Measurements from ENCODE around the gene ENOX1. TPM values are rescaled to one million over a fixed set of nuclear protein-coding genes. Genes with fewer than 3 reads are reported as not detected.

The ENOX1 gene
- polyA plus RNA-seq, 1 donor (not counting 4 experiments of a cell fraction or from before 2014, with no cell fraction given), result 1.1 TPM

DNA sequence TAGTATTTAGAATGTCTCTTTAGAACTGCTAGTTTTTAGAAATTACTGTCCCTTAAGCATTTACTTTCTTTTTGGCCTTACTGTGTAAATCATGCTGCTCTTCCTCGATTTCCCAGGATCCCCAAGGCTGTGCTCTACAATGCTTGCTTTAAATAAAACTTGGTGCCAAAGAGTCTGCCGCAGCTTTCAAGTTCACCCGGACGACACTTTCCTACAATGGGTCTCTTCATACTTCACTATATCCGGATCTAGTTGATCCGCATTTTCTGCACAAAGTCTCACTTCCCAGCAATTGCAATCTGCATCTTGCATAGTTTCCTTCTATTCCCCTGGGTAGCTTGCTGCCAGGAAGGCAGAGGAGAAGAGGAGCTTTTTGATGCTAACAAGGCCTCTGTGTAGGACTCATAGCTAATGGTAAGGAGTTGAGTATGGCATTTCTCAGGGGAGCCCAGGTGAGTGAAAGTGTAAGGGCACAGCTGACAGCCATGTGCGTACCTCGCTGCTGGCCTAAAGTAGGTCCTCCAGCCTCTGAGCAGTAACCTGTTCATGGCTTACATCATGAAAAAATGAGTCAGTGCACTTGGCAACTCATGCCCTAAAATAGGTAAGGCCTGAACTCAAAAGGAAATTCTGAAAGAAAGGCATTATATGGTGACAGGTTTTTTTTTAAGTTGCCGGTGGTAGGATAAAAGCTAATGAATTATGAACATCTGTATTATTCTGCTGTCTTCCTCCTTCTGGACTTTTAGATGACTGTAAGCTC, 101.6 kb downstream of the ENOX1 start:
- FAIRE-seq (no peak), DNase-seq (ENCODE audit: low read depth, low spot score) (no peak)
- Histone ChIP-seq H3K4me2 (ENCODE audit: control insufficient read depth, extremely low read depth, insufficient read depth, low read depth, low read length) (no peak overlapping the region), H2AFZ (ENCODE audit: control insufficient read depth, low read length) (no peak overlapping the region), H4K20me1 (ENCODE audit: control insufficient read depth, extremely low read depth, insufficient read depth, low read length) (no peaks in the 10 kb centered on the region), H3K9me3 (ENCODE audit: control insufficient read depth, low read depth, low read length) (no peaks in the 10 kb centered on the region), H3K9ac (ENCODE audit: control insufficient read depth, extremely low read depth, insufficient read depth, low read length) (no peak overlapping the region), H3K27ac (ENCODE audit: control insufficient read depth, insufficient read depth, low read length) (no peak overlapping the region), H3K79me2 (ENCODE audit: control insufficient read depth, insufficient read depth, low read length) (no peaks in the 10 kb centered on the region), H3K36me3 (ENCODE audit: control insufficient read depth in 2 of 2, extremely low read depth in 1 of 2, insufficient read depth in 2 of 2, low read length in 2 of 2) (no peaks in the 10 kb centered on the region), H3K4me1 (ENCODE audit: control insufficient read depth, extremely low read depth, insufficient read depth, low read length) (peaks cover 4% of the 10 kb centered on the region), H3K27me3 (ENCODE audit: control insufficient read depth, extremely low read depth, insufficient read depth, low read length) (no peaks in the 10 kb centered on the region), H3K9me1 (ENCODE audit: control insufficient read depth, extremely low read depth, insufficient read depth, low read length) (no peaks in the 10 kb centered on the region), H3K4me3 (ENCODE audit: control insufficient read depth in 2 of 3, extremely low read depth in 1 of 3, insufficient read depth in 2 of 3, low read depth in 1 of 3, low read length in 3 of 3) (no peak overlapping the region)
- dilution Hi-C loops (cut with MboI; ENCODE audit: extremely low pct_ligation_motif_present, low sequenced_read_pairs), result no loop called here
- TF ChIP-seq EZH2 (IDR thresholded peaks at IDR 0.05; ENCODE audit: low read length) (no peak), CTCF (optimal IDR thresholded peaks at IDR 0.05 in 1 of 3, IDR thresholded peaks at IDR 0.05 in 1 of 3, conservative IDR thresholded peaks at IDR 0.05 in 1 of 3; ENCODE audit: extremely low read depth in 1 of 3, insufficient read depth in 2 of 3, low read length in 3 of 3) (no peak)

DNA sequence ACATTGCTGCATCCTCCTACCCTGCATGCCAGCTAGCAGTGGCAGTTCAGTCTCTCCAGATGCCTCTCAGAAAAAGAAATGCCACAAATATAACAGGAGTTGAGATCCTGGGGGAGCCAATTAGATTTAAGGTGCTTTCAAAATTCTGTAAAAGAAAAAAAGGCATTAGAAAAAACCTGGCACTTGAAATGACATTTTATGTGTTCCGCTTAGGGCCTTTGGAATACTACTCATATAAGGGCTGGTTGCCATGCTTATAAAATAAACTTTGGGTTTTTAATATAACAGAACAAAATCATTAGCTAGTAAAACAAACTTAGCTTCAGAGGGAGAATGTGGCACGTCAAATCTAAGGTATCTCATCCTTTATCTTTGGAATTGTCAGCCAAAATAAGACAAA, 104.1 kb downstream of the ENOX1 start:
- Histone ChIP-seq H3K36me3 (ENCODE audit: control insufficient read depth in 2 of 2, extremely low read depth in 1 of 2, insufficient read depth in 2 of 2, low read length in 2 of 2) (no peaks in the 10 kb centered on the region), H3K4me1 (ENCODE audit: control insufficient read depth, extremely low read depth, insufficient read depth, low read length) (peaks cover 4% of the 10 kb centered on the region), H3K9ac (ENCODE audit: control insufficient read depth, extremely low read depth, insufficient read depth, low read length) (no peak overlapping the region), H3K79me2 (ENCODE audit: control insufficient read depth, insufficient read depth, low read length) (no peaks in the 10 kb centered on the region), H3K9me1 (ENCODE audit: control insufficient read depth, extremely low read depth, insufficient read depth, low read length) (no peaks in the 10 kb centered on the region), H3K9me3 (ENCODE audit: control insufficient read depth, low read depth, low read length) (no peaks in the 10 kb centered on the region), H2AFZ (ENCODE audit: control insufficient read depth, low read length) (no peak overlapping the region), H3K27me3 (ENCODE audit: control insufficient read depth, extremely low read depth, insufficient read depth, low read length) (no peaks in the 10 kb centered on the region), H3K27ac (ENCODE audit: control insufficient read depth, insufficient read depth, low read length) (no peak overlapping the region), H4K20me1 (ENCODE audit: control insufficient read depth, extremely low read depth, insufficient read depth, low read length) (no peaks in the 10 kb centered on the region), H3K4me2 (ENCODE audit: control insufficient read depth, extremely low read depth, insufficient read depth, low read depth, low read length) (no peak overlapping the region), H3K4me3 (ENCODE audit: control insufficient read depth in 2 of 3, extremely low read depth in 1 of 3, insufficient read depth in 2 of 3, low read depth in 1 of 3, low read length in 3 of 3) (no peak overlapping the region)
- FAIRE-seq (no peak), DNase-seq (ENCODE audit: low read depth, low spot score) (no peak)
- dilution Hi-C loops (cut with MboI; ENCODE audit: extremely low pct_ligation_motif_present, low sequenced_read_pairs), result no loop called here
- TF ChIP-seq EZH2 (IDR thresholded peaks at IDR 0.05; ENCODE audit: low read length) (no peak), CTCF (optimal IDR thresholded peaks at IDR 0.05 in 1 of 3, IDR thresholded peaks at IDR 0.05 in 1 of 3, conservative IDR thresholded peaks at IDR 0.05 in 1 of 3; ENCODE audit: extremely low read depth in 1 of 3, insufficient read depth in 2 of 3, low read length in 3 of 3) (no peak)

Measured in keratinocyte (primary cell).